ENCODE measurements around the gene WDR91.

- TF ChIP-seq, protein P1, sequence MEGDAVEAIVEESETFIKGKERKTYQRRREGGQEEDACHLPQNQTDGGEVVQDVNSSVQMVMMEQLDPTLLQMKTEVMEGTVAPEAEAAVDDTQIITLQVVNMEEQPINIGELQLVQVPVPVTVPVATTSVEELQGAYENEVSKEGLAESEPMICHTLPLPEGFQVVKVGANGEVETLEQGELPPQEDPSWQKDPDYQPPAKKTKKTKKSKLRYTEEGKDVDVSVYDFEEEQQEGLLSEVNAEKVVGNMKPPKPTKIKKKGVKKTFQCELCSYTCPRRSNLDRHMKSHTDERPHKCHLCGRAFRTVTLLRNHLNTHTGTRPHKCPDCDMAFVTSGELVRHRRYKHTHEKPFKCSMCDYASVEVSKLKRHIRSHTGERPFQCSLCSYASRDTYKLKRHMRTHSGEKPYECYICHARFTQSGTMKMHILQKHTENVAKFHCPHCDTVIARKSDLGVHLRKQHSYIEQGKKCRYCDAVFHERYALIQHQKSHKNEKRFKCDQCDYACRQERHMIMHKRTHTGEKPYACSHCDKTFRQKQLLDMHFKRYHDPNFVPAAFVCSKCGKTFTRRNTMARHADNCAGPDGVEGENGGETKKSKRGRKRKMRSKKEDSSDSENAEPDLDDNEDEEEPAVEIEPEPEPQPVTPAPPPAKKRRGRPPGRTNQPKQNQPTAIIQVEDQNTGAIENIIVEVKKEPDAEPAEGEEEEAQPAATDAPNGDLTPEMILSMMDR (IDR thresholded peaks at IDR 0.05; ENCODE audit: low read depth, low read length) = no peak
- peak; percentile 22 for TF ChIP-seq POLR2A (IDR thresholded peaks at IDR 0.05; ENCODE audit: extremely low read depth, insufficient read length)
- TF ChIP-seq, protein P2, sequence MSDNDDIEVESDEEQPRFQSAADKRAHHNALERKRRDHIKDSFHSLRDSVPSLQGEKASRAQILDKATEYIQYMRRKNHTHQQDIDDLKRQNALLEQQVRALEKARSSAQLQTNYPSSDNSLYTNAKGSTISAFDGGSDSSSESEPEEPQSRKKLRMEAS (IDR thresholded peaks at IDR 0.05; ENCODE audit: low read depth, low read length) = peak; percentile 77
Observed at GRCh38 chr7:135160858-135161653, 50.3 kb downstream of the WDR91 start.

Measured in NB4 (cell line).